Mammary epithelial cell (primary cell): Measurements from ENCODE around the gene ALX1.

Source experiments
- EZH2 ChIP-seq: IDR thresholded peaks from 2 replicates; pipeline ENCODE4 v1.6.1; 2012; ENCODE audit warnings: low read length, inconsistent platforms, borderline replicate concordance
- TF ChIP-seq, protein P1 (sequence below), 2 donors: IDR thresholded peaks in 1 of 2; conservative IDR thresholded peaks in 1 of 2; 2 replicates each; pipeline ENCODE4 v1.5.1; 2011 to 2012; ENCODE audit warnings: inconsistent platforms in 2 of 2, low read length in 2 of 2, mild to moderate bottlenecking in 2 of 2, control low read depth in 1 of 2, low read depth in 1 of 2; ENCODE audit not compliant: insufficient read depth in 1 of 2; ENCODE audit errors: extremely low read depth in 1 of 2

DNA sequence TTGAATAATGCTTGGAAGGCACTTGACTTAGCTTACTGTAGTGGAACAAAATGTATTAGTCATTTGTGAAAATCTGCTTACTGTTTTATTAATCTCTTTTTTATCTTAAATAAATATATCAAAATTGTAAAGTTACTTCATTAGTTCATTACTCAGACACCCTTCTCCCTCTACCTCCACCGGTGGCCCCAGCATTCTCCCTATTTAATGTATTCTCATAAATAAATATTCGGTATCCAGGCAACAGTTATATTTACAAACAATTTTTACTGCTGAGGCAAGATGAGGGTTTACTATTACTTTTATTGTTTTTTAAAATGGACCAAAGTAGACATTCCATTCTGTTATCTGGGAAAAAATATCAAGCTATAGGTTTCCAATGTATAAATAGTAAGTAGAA lies 19.6 kb upstream of the ALX1 start:
- TF ChIP-seq, protein P1, sequence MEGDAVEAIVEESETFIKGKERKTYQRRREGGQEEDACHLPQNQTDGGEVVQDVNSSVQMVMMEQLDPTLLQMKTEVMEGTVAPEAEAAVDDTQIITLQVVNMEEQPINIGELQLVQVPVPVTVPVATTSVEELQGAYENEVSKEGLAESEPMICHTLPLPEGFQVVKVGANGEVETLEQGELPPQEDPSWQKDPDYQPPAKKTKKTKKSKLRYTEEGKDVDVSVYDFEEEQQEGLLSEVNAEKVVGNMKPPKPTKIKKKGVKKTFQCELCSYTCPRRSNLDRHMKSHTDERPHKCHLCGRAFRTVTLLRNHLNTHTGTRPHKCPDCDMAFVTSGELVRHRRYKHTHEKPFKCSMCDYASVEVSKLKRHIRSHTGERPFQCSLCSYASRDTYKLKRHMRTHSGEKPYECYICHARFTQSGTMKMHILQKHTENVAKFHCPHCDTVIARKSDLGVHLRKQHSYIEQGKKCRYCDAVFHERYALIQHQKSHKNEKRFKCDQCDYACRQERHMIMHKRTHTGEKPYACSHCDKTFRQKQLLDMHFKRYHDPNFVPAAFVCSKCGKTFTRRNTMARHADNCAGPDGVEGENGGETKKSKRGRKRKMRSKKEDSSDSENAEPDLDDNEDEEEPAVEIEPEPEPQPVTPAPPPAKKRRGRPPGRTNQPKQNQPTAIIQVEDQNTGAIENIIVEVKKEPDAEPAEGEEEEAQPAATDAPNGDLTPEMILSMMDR (conservative IDR thresholded peaks at IDR 0.05 in 1 of 2, IDR thresholded peaks at IDR 0.05 in 1 of 2; ENCODE audit: extremely low read depth in 1 of 2, insufficient read depth in 1 of 2, low read depth in 1 of 2, low read length in 2 of 2) = no peak
- TF ChIP-seq EZH2 = no peak
